DOHH2 (cell line): ENCODE results near the gene MORN5.

ENCODE experiments used
- H3F3A ChIP-seq: fragments of 200-600 bp; sonication (generic), shearing (Covaris generic); 2 replicates; pipeline ENCODE4 v1.6.0; 2016; ENCODE audit warnings: antibody characterized with exemption, mild to moderate bottlenecking; ENCODE audit not compliant: control insufficient read depth, insufficient read depth
- H3K27ac ChIP-seq: fragments of 200-600 bp; sonication (generic); 2 replicates; pipeline ENCODE4 v1.5.1; 2014; ENCODE audit warnings: low read depth, mild to moderate bottlenecking, low read length, moderate library complexity
- H3K27me3 ChIP-seq: fragments of 200-600 bp; sonication (generic); 2 replicates; pipeline ENCODE4 v1.6.1; 2014; ENCODE audit warnings: mild to moderate bottlenecking, low read length, mixed read lengths; ENCODE audit not compliant: control insufficient read depth
- H3K36me3 ChIP-seq: fragments of 200-600 bp; sonication (generic); 2 replicates; pipeline ENCODE4 v1.6.1; 2014; ENCODE audit warnings: mild to moderate bottlenecking, low read length, moderate library complexity, mixed read lengths; ENCODE audit not compliant: control insufficient read depth
- H3K4me1 ChIP-seq: fragments of 200-600 bp; sonication (generic); 2 replicates; pipeline ENCODE4 v1.6.1; 2014; ENCODE audit warnings: mild to moderate bottlenecking, low read length, mixed read lengths; ENCODE audit not compliant: control insufficient read depth
- H3K4me2 ChIP-seq: fragments of 200-600 bp; sonication (generic); 2 replicates; pipeline ENCODE4 v1.6.0; 2014; ENCODE audit warnings: mild to moderate bottlenecking, low read length, moderate library complexity
- H3K4me3 ChIP-seq: fragments of 200-600 bp; sonication (generic); 2 replicates; pipeline ENCODE4 v1.5.1; 2014; ENCODE audit warnings: mild to moderate bottlenecking, low read length, mixed read lengths
- H3K79me2 ChIP-seq: fragments of 200-600 bp; sonication (generic); 2 replicates; pipeline ENCODE4 v1.6.1; 2014; ENCODE audit warnings: mild to moderate bottlenecking, low read length, mixed read lengths; ENCODE audit not compliant: control insufficient read depth
- H3K9me2 ChIP-seq: fragments of 200-600 bp; sonication (generic); replicated peaks from 2 replicates; pipeline ENCODE4 v1.6.1; 2014; ENCODE audit warnings: mild to moderate bottlenecking, low read length, mixed read lengths; ENCODE audit not compliant: control insufficient read depth
- H3K9me3 ChIP-seq: fragments of 200-600 bp; sonication (generic); 2 replicates; pipeline ENCODE4 v1.6.1; 2014; ENCODE audit warnings: antibody characterized with exemption, low read length, mixed read lengths; ENCODE audit not compliant: control insufficient read depth, insufficient read depth
- H4K20me1 ChIP-seq: fragments of 200-600 bp; sonication (generic); 2 replicates; pipeline ENCODE4 v1.6.0; 2014; ENCODE audit warnings: low read depth, mild to moderate bottlenecking, antibody characterized with exemption, low read length, moderate library complexity; ENCODE audit not compliant: control insufficient read depth, insufficient read depth
- EZH2phosphoT487 ChIP-seq: fragments of 200-600 bp; sonication (generic); IDR thresholded peaks from 2 replicates; pipeline ENCODE4 v1.6.1; 2017; ENCODE audit warnings: borderline replicate concordance, mild to moderate bottlenecking, antibody characterized with exemption, low read length, moderate library complexity, mixed read lengths
- TF ChIP-seq, protein P1 (sequence below): fragments of 200-600 bp; sonication (generic); IDR thresholded peaks from one replicate; pipeline ENCODE4 v1.5.1; 2014; ENCODE audit warnings: antibody characterized with exemption, mild to moderate bottlenecking, low read depth, low read length; ENCODE audit not compliant: poor library complexity, severe bottlenecking

Gene MORN5

GRCh38 chr9:122121391-122121790 lies 38.3 kb upstream of the MORN5 start:
- peaks cover 3% of the 10 kb centered on the region; the same call in 1 of the 2 replicates for H3K9me3 ChIP-seq
- H3K4me1 ChIP-seq: peaks cover 4% of the 10 kb centered on the region
- no peak overlapping the region for H3K27ac ChIP-seq
- H3K79me2 ChIP-seq: no peaks in the 10 kb centered on the region
- no peak for TF ChIP-seq EZH2phosphoT487
- TF ChIP-seq, protein P1, sequence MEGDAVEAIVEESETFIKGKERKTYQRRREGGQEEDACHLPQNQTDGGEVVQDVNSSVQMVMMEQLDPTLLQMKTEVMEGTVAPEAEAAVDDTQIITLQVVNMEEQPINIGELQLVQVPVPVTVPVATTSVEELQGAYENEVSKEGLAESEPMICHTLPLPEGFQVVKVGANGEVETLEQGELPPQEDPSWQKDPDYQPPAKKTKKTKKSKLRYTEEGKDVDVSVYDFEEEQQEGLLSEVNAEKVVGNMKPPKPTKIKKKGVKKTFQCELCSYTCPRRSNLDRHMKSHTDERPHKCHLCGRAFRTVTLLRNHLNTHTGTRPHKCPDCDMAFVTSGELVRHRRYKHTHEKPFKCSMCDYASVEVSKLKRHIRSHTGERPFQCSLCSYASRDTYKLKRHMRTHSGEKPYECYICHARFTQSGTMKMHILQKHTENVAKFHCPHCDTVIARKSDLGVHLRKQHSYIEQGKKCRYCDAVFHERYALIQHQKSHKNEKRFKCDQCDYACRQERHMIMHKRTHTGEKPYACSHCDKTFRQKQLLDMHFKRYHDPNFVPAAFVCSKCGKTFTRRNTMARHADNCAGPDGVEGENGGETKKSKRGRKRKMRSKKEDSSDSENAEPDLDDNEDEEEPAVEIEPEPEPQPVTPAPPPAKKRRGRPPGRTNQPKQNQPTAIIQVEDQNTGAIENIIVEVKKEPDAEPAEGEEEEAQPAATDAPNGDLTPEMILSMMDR: no peak
- H3K4me2 ChIP-seq: no peak overlapping the region
- no peaks in the 10 kb centered on the region for H3K36me3 ChIP-seq
- no peaks in the 10 kb centered on the region for H3F3A ChIP-seq
- no peak overlapping the region for H3K4me3 ChIP-seq
- peaks cover 11% of the 10 kb centered on the region; the same call in 1 of the 2 replicates for H3K27me3 ChIP-seq
- H3K9me2 ChIP-seq: no peaks in the 10 kb centered on the region
- H4K20me1 ChIP-seq: no peaks in the 10 kb centered on the region

DNA sequence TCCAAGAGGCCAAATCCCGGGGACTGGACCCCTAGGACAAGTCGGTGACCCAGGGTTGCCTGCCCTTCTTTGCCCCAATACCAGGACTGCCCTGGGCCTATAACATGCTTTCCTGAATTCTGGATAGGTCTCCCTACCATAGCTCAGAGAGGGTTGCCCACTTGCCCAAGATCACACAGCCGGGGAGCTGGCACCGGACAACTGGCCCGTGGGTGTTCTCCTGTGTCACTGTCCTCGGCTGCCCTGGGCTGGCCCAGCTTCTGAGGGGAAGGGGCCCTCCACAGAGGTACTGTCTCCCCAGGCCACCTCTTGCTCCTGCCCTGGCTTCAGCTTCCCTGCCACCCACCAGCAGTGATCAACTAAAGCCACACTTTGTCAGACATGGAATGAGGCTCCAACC lies 37.8 kb upstream of the MORN5 start:
- Histone ChIP-seq H3K27me3 (peaks cover 13% of the 10 kb centered on the region; the same call in 1 of the 2 replicates), H3K4me1 (peaks cover 4% of the 10 kb centered on the region), H3F3A (no peaks in the 10 kb centered on the region), H3K79me2 (no peaks in the 10 kb centered on the region), H3K36me3 (no peaks in the 10 kb centered on the region), H4K20me1 (no peaks in the 10 kb centered on the region), H3K4me2 (no peak overlapping the region), H3K4me3 (no peak overlapping the region), H3K9me3 (peaks cover 2% of the 10 kb centered on the region; the same call in 1 of the 2 replicates), H3K9me2 (no peaks in the 10 kb centered on the region), H3K27ac (no peak overlapping the region)
- TF ChIP-seq, protein P1: no peak
- no peak for TF ChIP-seq EZH2phosphoT487

DNA sequence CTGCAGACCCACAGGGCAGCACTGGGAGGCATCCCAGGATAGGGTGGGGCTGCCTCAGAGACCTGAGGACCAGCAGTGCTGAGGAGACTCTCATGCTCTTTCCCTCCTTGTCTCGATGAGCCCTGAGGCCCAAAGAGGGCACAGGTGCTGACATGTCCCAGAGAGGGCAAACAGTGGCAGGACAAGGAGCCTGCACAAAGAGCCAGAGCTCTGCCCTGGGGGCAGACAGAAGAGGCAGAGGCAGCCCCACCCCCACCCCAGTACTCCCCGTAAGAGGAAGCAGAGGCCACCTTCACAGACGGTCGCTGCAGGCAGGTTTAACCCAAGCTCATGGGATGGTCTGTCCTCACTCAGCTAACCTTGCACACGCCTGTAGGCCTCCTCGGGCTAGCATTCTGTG lies 37.2 kb upstream of the MORN5 start:
- Histone ChIP-seq H3F3A (no peaks in the 10 kb centered on the region), H3K79me2 (no peaks in the 10 kb centered on the region), H3K36me3 (no peaks in the 10 kb centered on the region), H3K4me3 (no peak overlapping the region), H3K27ac (no peak overlapping the region), H3K4me2 (0 out of 2 replicates have a peak overlapping the region, but pooled peaks have one; percentile 11), H4K20me1 (no peaks in the 10 kb centered on the region), H3K9me2 (no peaks in the 10 kb centered on the region), H3K9me3 (no peaks in the 10 kb centered on the region), H3K4me1 (peaks cover 4% of the 10 kb centered on the region), H3K27me3 (peaks cover 15% of the 10 kb centered on the region; the same call in 1 of the 2 replicates)
- TF ChIP-seq EZH2phosphoT487: no peak
- TF ChIP-seq, protein P1: no peak
